22Rv1 (cell line): ENCODE data around the gene PCIF1.

Experiments
- ZFX ChIP-seq: fragments of 450-650 bp; IDR thresholded peaks from 2 replicates; pipeline ENCODE4 v1.6.1; 2017; ENCODE audit warnings: antibody characterized with exemption, borderline replicate concordance
- TF ChIP-seq, protein P1 (sequence below): fragments of 450-650 bp; IDR thresholded peaks from 2 replicates; pipeline ENCODE4 v1.5.1; 2017; ENCODE audit warnings: mild to moderate bottlenecking

DNA sequence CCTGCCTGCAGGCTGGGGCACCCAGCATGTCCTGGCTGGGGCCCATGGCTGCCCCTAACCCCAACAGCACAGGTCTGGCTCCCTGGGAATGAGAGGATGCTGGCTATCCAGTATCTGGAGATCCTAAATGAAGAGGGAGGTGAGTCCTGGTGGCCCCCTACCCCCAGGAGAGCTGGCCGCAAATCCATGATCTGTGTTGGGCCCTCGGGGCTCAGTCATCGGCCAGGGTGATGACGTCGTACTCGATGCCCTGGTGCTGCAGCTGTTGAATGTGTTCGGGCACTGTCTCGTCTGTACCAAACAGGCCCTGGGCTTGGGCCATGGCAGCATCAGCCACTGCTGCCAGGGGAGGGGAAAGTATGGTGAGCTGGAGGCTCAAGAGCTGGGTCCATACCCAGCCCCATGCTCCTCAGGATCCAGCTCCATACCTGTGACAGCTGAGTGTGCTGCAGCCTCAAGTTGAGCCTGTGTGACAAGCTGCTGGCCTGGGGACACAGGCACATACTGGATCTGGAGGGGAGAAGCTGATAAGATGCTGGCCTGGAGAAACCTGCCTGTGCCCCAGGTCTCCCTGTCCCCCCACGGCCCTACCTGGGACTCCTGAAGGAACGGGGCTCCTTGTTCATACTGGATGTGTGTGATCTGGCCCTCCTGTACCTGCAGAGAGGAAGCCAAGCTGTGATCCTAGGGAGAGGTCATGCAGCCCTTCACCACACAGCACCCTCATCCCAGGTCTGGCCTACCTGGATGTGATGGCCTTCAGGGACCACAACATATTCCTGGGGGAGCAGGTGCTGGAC lies 14.5 kb downstream of the PCIF1 start:
- TF ChIP-seq, protein P1, sequence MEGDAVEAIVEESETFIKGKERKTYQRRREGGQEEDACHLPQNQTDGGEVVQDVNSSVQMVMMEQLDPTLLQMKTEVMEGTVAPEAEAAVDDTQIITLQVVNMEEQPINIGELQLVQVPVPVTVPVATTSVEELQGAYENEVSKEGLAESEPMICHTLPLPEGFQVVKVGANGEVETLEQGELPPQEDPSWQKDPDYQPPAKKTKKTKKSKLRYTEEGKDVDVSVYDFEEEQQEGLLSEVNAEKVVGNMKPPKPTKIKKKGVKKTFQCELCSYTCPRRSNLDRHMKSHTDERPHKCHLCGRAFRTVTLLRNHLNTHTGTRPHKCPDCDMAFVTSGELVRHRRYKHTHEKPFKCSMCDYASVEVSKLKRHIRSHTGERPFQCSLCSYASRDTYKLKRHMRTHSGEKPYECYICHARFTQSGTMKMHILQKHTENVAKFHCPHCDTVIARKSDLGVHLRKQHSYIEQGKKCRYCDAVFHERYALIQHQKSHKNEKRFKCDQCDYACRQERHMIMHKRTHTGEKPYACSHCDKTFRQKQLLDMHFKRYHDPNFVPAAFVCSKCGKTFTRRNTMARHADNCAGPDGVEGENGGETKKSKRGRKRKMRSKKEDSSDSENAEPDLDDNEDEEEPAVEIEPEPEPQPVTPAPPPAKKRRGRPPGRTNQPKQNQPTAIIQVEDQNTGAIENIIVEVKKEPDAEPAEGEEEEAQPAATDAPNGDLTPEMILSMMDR, result no peak
- no peak for TF ChIP-seq ZFX
